Left kidney (tissue), 2 donors: ENCODE results near the gene STING1. TPM values are rescaled to one million over a fixed set of nuclear protein-coding genes. Genes with fewer than 3 reads are reported as not detected.
"Not testable (repeated sequence)": the region's sequence is repeated elsewhere in the genome, so short reads cannot be mapped to it uniquely, and the experiment has no call there.

Experiments used
- DNase-seq: peaks from one replicate; pipeline ENCODE4 v3.0.0-alpha.2; 2013
- polyA plus RNA-seq: library from polyadenylated mRNA; unstranded; fragments of 120-200 nt; gene quantifications from one replicate; pipeline ENCODE4 v1.2.1, GENCODE V29; 2013; ENCODE audit not compliant: insufficient read length

STING1 gene
- polyA plus RNA-seq, 1 donor: 31.6 TPM

DNA sequence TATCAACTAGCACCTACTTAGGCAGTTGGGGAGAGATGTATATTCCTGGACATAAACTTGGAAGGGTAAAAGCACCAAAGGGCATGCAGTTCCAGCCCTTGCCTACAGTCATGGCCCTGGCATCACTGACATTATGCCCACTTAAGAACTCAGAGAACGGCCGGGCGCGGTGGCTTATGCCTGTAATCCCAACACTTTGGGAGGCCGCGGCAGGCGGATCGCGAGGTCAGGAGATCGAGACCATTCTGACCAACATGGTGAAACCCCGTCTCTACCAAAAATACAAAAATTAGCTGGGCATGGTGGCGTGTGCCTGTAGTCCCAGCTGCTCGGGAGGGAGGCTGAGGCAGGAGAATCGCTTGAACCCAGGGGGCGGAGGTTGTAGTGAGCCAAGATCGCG is 42.1 kb downstream of the STING1 start:
- DNase-seq: not testable (repeated sequence)

GRCh38 chr5:139439013-139439903 is 43.3 kb downstream of the STING1 start, which contains the start of gene DNAJC18:
TSS of gene DNAJC18 (minus strand) at chr5:139439525. CDS start at chr5:139439445, 80 bp downstream.
- peak; percentile 92 for DNase-seq

DNA sequence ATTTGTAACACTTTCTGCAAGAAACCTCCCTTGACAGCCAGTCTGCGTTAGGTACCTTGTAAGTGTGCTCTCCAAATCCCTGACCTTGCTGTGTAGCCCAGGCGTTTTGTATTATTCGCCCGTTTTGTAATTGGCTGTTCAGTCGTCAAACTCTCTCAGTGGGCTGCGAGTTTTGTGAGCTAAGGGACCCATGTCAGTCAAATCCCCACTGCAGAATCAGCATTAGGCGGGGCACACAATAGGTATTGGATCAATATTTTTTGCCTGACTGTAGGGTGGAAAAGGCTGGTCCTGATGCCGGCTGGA is 43.9 kb downstream of the STING1 start:
- DNase-seq: no peak

DNA sequence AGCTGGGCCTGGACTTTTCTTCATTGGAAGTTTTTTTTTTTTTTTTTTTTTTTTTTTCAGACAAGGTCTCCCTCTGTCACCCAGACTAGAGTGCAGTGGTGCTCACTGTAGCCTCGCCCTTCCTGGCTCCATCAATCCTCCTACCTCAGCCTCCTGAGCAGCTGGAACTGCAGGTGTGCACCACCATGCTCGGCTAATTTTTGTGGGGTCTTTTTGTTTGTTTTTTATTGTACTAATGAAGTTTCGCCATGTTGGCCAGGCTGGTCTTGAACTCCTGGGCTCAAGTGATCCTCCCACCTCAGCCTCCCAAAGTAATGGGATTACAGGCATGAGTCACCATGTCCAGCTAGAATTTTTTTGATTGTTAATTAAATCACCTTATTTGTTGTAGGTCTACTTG is 46.9 kb downstream of the STING1 start:
- DNase-seq: no peak

DNA sequence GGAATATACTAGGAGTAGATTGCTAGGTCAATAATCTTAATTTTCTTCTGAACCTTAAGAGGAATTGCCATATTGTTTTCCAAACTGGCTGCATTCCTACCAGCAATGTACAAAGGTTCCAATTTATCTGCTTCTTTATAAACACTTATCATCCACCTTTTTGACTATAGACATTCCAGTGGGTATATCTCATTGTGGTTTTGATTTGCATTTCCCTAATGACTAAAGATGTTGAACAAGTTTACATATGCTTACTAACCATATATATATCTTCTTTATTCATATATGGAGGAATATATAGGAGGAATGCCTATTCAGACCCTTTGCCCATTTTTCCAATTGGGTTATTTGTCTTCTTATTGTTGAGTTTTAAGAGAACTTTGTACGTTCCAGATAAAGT is 50.9 kb downstream of the STING1 start:
- no peak for DNase-seq

DNA sequence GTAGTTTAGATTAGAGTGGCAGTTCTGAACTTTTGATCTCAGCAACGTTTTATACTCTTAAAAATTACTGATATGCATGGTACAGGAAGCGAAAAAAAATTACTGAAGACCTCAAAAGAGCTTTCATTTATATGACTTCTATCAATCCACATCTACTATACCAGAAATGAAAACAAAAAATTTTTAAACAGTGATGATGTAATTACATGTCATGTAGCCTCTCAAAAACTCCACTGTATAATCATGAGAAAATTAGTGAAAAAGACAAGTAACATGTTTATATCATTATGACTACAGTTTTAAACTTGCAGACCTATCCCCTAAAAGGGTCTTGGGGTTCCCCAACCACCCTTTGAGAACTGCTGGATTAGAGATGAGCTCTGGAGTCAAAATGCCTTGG is 52.5 kb downstream of the STING1 start:
- DNase-seq: no peak

DNA sequence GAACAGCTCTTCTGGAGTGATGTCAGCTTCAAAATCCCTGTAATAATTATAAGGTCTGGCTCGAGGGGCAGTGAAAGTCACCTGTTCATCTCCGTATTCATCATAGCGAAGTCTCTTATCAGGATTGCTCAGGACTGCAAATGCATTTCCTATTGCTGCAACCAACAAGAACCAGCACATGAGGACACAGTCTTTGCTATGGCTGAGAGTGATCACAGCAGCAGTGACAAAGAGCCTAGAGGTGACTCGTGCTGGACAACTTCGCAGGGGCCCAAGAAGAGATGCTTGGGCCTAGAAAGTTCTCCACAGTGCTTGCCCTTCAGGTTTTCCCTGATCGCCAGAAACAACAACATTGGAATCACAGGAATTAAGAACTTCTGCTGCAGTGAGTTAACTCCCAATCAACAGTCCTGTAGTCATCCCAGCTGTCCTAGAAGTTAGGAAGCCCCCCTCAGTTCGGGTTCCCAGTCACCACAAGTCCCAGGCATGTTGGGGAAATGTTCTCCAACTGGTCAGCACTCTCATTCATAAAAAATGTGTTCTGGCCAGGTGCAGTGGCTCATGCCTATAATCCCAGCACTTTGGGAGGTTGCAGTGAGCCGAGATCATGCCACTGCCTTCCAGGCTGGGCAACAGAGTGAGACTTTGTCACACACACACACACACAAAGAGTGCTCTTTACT is 56.2 kb downstream of the STING1 start:
- DNase-seq: no peak

Other genes with a start within 250 kb of the STING1 start
- 753 TPM for gene MATR3, start 189.0 kb downstream of the STING1 start, polyA plus RNA-seq
- gene PAIP2, start 140.9 kb downstream of the STING1 start, polyA plus RNA-seq: 176 TPM
- 15.7 TPM for gene SLC23A1, start 99.5 kb downstream of the STING1 start, polyA plus RNA-seq
- gene MZB1, start 92.8 kb downstream of the STING1 start, polyA plus RNA-seq: 0.96 TPM
- 2.4 TPM for gene PROB1, start 87.7 kb downstream of the STING1 start, polyA plus RNA-seq
- gene SPATA24, start 78.7 kb downstream of the STING1 start, polyA plus RNA-seq: 12.7 TPM
- 27.7 TPM for gene DNAJC18, start 43.2 kb downstream of the STING1 start, polyA plus RNA-seq
- gene ECSCR, start 20.0 kb downstream of the STING1 start, polyA plus RNA-seq: 21.9 TPM
- 0.05 TPM for gene SMIM33, start 11.8 kb downstream of the STING1 start, polyA plus RNA-seq
- gene UBE2D2, start 78.6 kb upstream of the STING1 start, polyA plus RNA-seq: 185 TPM
- 191 TPM for gene CXXC5, start 165.6 kb upstream of the STING1 start, polyA plus RNA-seq